ENCODE results near the gene AKAP6.

The AKAP6 gene

GRCh38 chr14:32494609-32495434 is 165.7 kb downstream of the AKAP6 start:
- no peak for DNase-seq

- DNase-seq: no peak
These were observed 166.3 kb downstream of the AKAP6 start for GRCh38 chr14:32495435-32495734.

GRCh38 chr14:32497248-32497647 is 168.2 kb downstream of the AKAP6 start:
- DNase-seq: no peak

- no peak for DNase-seq
These were observed 178.2 kb downstream of the AKAP6 start for GRCh38 chr14:32507029-32507984.

GRCh38 chr14:32508281-32508680 is 179.2 kb downstream of the AKAP6 start:
- DNase-seq: no peak

- DNase-seq: peak; percentile 53
These were observed 180.6 kb downstream of the AKAP6 start for GRCh38 chr14:32509632-32510187.

GRCh38 chr14:32510815-32511214 is 181.7 kb downstream of the AKAP6 start:
- no peak for DNase-seq

GRCh38 chr14:32512348-32512747 is 183.2 kb downstream of the AKAP6 start:
- no peak for DNase-seq

GRCh38 chr14:32512813-32513212 is 183.7 kb downstream of the AKAP6 start:
- no peak for DNase-seq

- no peak for DNase-seq
These were observed 184.5 kb downstream of the AKAP6 start for GRCh38 chr14:32513571-32514009.

- DNase-seq: no peak
These were observed 185.1 kb downstream of the AKAP6 start for GRCh38 chr14:32514236-32514635.

- DNase-seq: no peak
These were observed 185.6 kb downstream of the AKAP6 start for GRCh38 chr14:32514681-32515080.

GRCh38 chr14:32524609-32525375 is 195.7 kb downstream of the AKAP6 start:
- DNase-seq: no peak

GRCh38 chr14:32525591-32525990 is 196.5 kb downstream of the AKAP6 start:
- DNase-seq: no peak

GRCh38 chr14:32530800-32531199 is 201.7 kb downstream of the AKAP6 start:
- no peak for DNase-seq

- DNase-seq: no peak
These were observed 202.9 kb downstream of the AKAP6 start for GRCh38 chr14:32531942-32532515.

- no peak for DNase-seq
These were observed 205.0 kb downstream of the AKAP6 start for GRCh38 chr14:32534145-32534544.

GRCh38 chr14:32536175-32536574 is 207.1 kb downstream of the AKAP6 start:
- DNase-seq: no peak

GRCh38 chr14:32537166-32537565 is 208.1 kb downstream of the AKAP6 start:
- DNase-seq: no peak

GRCh38 chr14:32542507-32542906 is 213.4 kb downstream of the AKAP6 start:
- no peak for DNase-seq

GRCh38 chr14:32545095-32545494 is 216.0 kb downstream of the AKAP6 start:
- DNase-seq: no peak

GRCh38 chr14:32545506-32546210 is 216.6 kb downstream of the AKAP6 start:
- DNase-seq: no peak
